Measurements from ENCODE around the gene TNS3.

The TNS3 gene

DNA sequence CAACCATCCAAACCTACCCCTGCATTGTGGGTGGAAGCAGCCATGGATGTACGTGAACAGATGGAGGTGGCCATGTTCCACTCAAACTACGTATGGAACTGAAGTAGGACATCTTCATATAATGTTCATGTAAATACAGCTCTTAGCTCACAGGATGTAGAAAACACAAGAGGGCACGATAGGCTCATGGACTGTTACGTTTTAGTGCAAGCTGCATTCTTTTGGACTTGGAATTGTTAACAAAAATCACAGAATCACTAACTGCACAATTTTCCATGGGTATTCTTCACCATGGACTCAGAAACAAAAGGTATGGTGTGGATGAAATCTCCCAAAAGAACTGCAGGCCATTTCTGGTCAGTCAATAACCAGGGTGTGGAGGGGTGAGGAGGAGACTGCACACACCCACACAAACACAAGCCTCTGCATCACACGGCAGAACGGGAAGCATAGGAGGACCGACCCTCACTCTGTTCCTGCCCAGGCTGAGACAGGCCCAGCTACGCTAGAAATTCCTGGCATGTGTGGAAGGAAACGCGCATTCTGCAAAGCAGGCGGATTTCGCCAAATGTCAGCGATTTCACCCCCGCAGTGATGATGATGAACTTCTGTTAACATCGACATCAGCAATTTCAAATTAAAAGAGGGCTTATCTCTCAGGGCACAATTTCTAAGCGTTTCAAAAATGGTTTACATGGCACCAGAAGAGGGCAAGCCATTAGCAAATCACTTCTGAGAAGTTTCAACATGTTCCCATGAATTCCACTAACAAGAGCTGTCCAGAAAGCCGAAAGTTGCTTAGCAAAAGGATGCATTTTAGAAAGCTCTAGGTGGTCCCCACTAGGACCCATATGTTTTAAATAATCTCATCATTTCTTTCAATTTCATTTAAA lies 149.0 kb downstream of the TNS3 start:
- Mint-ChIP-seq H3K27me3 (no peaks in the 10 kb centered on the region), H3K4me1 (ENCODE audit: low read depth in 2 of 2) (no peaks in the 10 kb centered on the region), H3K27ac (no peak overlapping the region), H3K9me3 (peaks cover 0 to 7% of the 10 kb centered on the region in 2 donors), H3K36me3 (ENCODE audit: insufficient read depth) (no peaks in the 10 kb centered on the region), H3K4me3 (no peak overlapping the region)
- no peak for ATAC-seq (replicated peaks)
- DNase-seq = no peak

DNA sequence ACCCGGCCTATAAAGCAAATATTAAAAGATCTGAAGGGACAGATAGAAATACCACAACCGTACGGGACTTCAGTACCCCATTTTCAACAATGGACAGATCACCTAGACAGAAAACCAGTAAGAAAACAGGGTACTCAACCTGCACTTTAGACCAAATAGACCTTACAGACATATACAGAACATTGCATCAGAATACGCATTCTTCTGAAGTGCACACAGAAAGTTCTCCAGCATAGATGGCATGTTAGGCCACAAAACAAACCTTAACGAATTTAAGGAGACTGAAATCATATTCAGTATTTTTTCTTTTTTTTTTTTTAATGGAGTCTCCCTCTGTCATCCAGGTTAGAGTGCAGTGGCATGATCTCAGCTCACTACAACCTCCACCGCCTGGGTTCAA lies 151.5 kb downstream of the TNS3 start:
- ATAC-seq (replicated peaks) (no peak), DNase-seq (no peak)
- H3K4me1 Mint-ChIP-seq (ENCODE audit: low read depth in 2 of 2) = no peaks in the 10 kb centered on the region
- no peak overlapping the region for H3K27ac Mint-ChIP-seq
- peaks cover 0 to 7% of the 10 kb centered on the region in 2 donors for H3K9me3 Mint-ChIP-seq
- no peak overlapping the region for H3K4me3 Mint-ChIP-seq
- no peaks in the 10 kb centered on the region for H3K36me3 Mint-ChIP-seq (ENCODE audit: insufficient read depth)
- H3K27me3 Mint-ChIP-seq = no peaks in the 10 kb centered on the region

DNA sequence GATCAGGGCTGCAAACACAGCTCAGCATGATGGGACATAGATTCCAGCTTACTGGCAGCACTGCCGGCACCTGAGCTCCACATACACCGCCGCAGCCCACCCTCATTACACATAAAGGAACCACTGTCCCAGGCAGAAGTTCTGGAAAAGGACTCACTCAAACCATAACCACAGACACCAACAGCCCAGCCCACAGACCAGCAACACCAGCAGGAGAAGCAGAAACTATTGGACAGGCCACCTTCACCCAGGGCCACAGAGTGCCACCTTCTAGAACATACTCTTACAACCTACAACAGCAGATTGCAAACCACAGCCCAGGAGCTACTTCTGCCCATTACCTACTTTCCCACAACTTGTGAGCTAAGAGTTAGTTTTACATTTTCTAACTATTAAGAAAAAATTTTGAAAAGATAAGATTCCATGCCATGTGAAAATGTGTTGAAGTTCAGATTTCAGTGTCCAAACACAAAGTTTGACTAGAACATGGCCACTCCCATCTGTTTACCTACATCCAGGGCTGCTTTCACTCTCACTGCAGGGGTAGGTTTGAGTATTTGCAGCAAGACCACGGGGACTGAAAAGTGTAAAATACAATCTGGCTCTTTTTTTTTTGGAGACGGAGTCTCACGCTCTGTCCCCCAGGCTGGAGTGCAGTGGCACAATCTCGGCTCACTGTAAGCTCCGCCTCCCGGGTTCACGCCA lies 153.0 kb downstream of the TNS3 start:
- H3K27ac Mint-ChIP-seq = no peak overlapping the region
- no peak overlapping the region for H3K4me3 Mint-ChIP-seq
- no peak for ATAC-seq (replicated peaks)
- no peak for DNase-seq
- no peaks in the 10 kb centered on the region for H3K36me3 Mint-ChIP-seq (ENCODE audit: insufficient read depth)
- no peaks in the 10 kb centered on the region for H3K4me1 Mint-ChIP-seq (ENCODE audit: low read depth in 2 of 2)
- peaks cover 0 to 7% of the 10 kb centered on the region in 2 donors for H3K9me3 Mint-ChIP-seq
- no peaks in the 10 kb centered on the region for H3K27me3 Mint-ChIP-seq

DNA sequence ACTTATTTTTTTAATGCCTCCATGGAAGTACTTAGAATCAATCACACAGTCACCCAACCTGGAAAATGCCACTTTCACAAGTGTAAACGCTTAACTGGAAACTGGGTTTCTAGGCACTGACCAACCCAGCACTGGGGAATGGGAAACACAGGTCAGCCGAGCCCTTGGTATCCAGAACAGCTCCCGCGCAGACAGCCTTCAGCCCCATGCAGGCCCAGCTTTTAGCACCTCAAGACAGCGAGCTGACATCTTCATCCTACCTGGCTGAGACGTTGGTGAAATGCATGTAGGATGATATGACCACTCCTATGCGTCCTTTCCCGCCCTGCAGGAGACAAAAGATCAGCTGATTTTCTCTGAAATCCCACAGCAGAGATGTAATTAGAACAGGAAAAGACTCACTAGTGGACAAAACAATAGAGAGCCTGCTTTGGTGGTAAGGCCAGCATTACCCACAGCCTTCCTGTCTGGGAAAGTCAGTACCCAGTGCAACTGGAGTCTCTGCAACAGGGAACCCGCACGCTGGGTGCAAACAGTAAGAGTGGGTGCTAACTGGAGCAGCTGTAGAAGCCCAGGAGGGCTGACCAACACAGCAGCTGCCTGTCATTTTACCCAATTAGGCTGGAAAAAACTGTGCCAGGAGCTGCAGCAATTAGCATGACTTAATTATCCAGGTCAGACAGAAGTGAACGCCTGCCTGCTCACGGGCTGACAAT lies 153.7 kb downstream of the TNS3 start:
- ATAC-seq (replicated peaks) = no peak

DNA sequence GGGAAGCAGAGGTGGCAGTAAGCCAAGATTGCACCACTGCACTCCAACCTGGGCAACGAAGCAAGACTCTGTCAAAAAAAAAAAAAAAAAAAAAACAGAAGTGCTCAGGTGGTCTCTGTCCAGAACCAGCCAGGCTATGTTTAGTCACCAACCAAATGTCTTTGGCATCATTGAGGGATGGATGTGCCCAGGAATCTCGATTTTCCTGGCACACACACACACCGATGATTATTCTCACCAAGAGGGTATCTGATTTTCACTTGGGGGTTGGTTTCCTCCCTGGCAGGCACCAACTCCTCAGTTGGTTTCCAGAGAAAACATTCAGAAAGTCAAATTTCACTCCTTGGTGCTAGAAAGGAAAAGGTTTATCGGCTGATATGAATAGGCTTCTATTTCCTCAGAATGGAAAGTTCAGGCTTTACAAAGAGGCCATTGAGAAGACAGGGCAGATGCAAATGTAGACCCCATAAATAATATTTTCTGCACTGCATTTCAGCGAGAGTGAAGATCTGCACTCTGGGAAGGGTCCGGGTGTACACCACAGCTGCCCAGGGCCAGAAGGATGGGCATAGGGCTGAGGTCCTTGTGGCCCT lies 154.8 kb downstream of the TNS3 start:
- H3K9me3 Mint-ChIP-seq = peaks cover 0 to 7% of the 10 kb centered on the region in 2 donors
- no peak overlapping the region for H3K27ac Mint-ChIP-seq
- no peaks in the 10 kb centered on the region for H3K27me3 Mint-ChIP-seq
- DNase-seq = no peak
- H3K36me3 Mint-ChIP-seq (ENCODE audit: insufficient read depth) = no peaks in the 10 kb centered on the region
- H3K4me3 Mint-ChIP-seq = no peak overlapping the region
- H3K4me1 Mint-ChIP-seq (ENCODE audit: low read depth in 2 of 2) = no peaks in the 10 kb centered on the region
- ATAC-seq (replicated peaks) = no peak

More for the DNA sequence above, 153.7 kb downstream of the TNS3 start:
- Mint-ChIP-seq H3K9me3 (peaks cover 0 to 7% of the 10 kb centered on the region in 2 donors), H3K4me1 (ENCODE audit: low read depth in 2 of 2) (no peaks in the 10 kb centered on the region), H3K27ac (no peak overlapping the region), H3K36me3 (ENCODE audit: insufficient read depth) (no peaks in the 10 kb centered on the region), H3K4me3 (no peak overlapping the region), H3K27me3 (no peaks in the 10 kb centered on the region)
- DNase-seq = no peak

DNA sequence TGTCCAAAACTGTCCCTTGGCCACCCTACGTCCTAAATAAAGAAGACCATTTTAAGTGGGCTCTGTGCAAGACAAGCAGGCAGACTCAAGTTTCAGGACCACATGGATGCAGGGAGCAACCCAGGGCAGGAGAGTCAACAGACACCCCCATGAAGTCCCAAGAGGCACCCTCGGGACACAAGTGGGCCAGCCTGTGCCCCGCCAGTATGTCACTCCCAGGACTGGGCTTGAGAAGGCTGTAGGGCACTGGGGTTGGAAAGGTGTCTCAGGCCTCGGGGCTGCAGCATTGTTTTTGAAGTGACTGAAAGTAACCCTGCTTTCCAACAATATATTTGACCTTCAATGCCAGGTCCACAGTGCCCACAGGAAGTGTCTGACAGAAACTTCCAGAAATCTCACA lies 157.4 kb downstream of the TNS3 start:
- H3K4me1 Mint-ChIP-seq (ENCODE audit: low read depth in 2 of 2) = no peaks in the 10 kb centered on the region
- H3K9me3 Mint-ChIP-seq = no peaks in the 10 kb centered on the region
- ATAC-seq (replicated peaks) (no peak), DNase-seq (no peak)
- H3K27me3 Mint-ChIP-seq = no peaks in the 10 kb centered on the region
- no peak overlapping the region for H3K4me3 Mint-ChIP-seq
- H3K27ac Mint-ChIP-seq = no peak overlapping the region
- H3K36me3 Mint-ChIP-seq (ENCODE audit: insufficient read depth) = no peaks in the 10 kb centered on the region

DNA sequence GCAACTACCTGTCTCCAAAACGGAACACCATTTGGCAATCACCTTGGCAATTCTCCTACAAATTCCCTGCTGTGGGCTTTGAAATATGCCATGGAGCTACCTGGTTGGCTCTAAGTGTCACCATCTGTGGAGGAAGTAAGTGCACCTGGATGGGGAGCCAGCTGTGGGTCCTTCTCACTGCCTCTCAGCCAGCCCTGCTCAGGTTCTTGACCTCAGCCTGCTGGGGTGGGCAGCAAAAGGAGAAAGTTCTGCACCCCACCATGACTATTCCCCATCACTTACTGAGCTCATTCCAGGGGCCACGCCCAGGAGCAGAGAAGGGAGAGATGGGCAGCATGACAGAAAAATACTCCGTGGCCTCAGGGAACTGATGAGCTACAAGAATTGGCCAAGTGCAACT lies 158.7 kb downstream of the TNS3 start:
- DNase-seq (no peak), ATAC-seq (replicated peaks) (no peak)
- H3K27me3 Mint-ChIP-seq = no peaks in the 10 kb centered on the region
- no peaks in the 10 kb centered on the region for H3K36me3 Mint-ChIP-seq (ENCODE audit: insufficient read depth)
- H3K4me1 Mint-ChIP-seq (ENCODE audit: low read depth in 2 of 2) = no peaks in the 10 kb centered on the region
- H3K4me3 Mint-ChIP-seq = no peak overlapping the region
- no peak overlapping the region for H3K27ac Mint-ChIP-seq
- H3K9me3 Mint-ChIP-seq = no peaks in the 10 kb centered on the region

DNA sequence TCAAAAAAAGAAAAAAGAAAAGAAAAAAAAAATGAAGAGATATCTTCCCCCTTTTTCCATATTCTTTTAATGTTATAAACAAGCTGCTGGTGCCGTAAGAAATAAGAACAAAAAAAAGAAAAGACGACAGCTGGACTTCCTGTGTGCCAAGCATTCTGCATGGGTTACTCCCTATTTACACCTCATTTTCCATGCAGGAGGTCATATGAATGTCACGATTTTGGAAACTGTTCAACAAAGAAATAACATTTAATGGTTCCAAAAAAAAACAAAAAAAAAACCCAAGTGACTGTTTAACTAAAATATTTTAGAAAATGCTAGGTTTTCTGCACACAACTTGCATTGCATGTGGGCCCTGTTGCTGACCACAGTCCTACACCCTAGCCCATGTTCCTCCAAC lies 159.3 kb downstream of the TNS3 start:
- ATAC-seq (replicated peaks) (no peak), DNase-seq (no peak)
- H3K9me3 Mint-ChIP-seq = no peaks in the 10 kb centered on the region
- H3K4me3 Mint-ChIP-seq = no peak overlapping the region
- no peaks in the 10 kb centered on the region for H3K27me3 Mint-ChIP-seq
- no peaks in the 10 kb centered on the region for H3K4me1 Mint-ChIP-seq (ENCODE audit: low read depth in 2 of 2)
- H3K36me3 Mint-ChIP-seq (ENCODE audit: insufficient read depth) = no peaks in the 10 kb centered on the region
- no peak overlapping the region for H3K27ac Mint-ChIP-seq

DNA sequence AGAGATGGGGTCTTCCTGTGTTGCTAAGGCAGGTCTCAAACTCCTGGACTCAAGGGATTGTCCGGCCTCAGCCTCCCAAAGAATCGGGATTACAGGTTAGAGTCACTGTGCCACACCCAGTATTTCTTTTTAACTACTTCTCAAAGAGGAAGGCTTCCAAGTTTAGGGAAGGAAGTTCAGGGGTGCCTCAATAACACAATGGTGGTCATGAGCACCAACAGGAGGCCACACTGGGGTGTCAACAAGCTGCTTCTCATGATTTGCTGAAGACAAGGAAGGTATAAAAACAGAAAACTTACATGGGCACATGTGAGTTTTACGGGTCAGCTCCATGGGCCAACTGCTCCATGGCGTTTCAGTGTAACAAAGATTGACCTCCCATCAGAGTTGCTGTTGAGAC lies 160.5 kb downstream of the TNS3 start:
- no peak overlapping the region for H3K27ac Mint-ChIP-seq

DNA sequence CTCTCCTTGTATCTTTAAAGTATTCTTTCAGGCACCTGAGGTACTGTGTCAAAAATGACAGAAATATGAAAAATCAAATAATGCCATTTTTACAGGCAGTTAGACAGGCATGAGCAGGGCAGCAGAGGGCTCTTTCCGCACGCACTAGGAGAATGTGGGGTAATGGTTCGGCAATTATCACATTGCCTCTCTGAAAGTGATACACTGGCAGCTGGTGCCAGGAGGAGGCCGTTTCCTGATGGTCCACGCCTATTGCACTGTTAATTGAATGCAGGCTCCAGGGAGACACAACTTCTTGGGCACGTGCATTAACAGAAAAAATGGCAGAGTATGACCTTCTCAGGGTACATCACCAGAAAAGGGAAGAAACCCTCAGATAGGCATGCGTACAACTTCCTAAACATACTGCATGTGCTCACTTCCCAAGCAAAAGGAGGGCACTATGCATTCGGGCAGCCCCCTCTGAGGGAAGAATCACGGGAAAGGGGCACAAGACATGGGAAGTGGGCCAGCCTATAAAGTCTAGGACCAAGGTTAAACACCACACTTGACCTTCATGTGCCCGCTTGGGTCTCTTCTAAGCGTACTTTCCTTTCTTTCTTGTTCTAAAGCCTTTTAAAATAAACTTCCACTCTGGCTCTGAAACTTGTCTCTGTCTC lies 161.7 kb downstream of the TNS3 start:
- Mint-ChIP-seq H3K36me3 (ENCODE audit: insufficient read depth) (no peaks in the 10 kb centered on the region), H3K27ac (no peak overlapping the region), H3K9me3 (no peaks in the 10 kb centered on the region), H3K27me3 (peaks cover 0 to 7% of the 10 kb centered on the region in 2 donors), H3K4me1 (ENCODE audit: low read depth in 2 of 2) (no peaks in the 10 kb centered on the region), H3K4me3 (no peak overlapping the region)
- DNase-seq (no peak), ATAC-seq (replicated peaks) (no peak)

More for the DNA sequence above, 160.5 kb downstream of the TNS3 start:
- no peaks in the 10 kb centered on the region for H3K4me1 Mint-ChIP-seq (ENCODE audit: low read depth in 2 of 2)
- DNase-seq = no peak
- no peak for ATAC-seq (replicated peaks)
- H3K9me3 Mint-ChIP-seq = no peaks in the 10 kb centered on the region
- no peaks in the 10 kb centered on the region for H3K36me3 Mint-ChIP-seq (ENCODE audit: insufficient read depth)
- H3K4me3 Mint-ChIP-seq = no peak overlapping the region
- H3K27me3 Mint-ChIP-seq = no peaks in the 10 kb centered on the region

DNA sequence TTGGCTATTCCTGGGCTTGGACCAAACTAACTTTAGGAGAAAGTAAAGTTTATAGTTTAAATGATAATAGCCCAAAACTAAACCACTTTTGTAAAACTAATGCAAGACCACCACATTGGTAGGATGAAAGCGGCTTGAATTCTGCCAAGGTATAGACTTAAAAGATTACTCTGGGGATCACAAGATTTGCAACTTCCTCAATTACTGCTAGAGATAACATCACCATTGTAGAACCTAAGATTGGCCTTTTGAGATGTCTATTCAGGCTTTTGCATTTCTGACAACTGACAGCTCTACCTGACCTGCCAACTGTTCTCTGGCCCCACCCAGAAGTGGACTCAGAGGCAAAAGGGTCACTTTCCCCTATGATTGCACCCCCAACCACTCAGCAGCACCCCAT lies 162.4 kb downstream of the TNS3 start:
- Mint-ChIP-seq H3K9me3 (no peaks in the 10 kb centered on the region), H3K27ac (no peak overlapping the region)
- ATAC-seq (replicated peaks) = no peak

DNA sequence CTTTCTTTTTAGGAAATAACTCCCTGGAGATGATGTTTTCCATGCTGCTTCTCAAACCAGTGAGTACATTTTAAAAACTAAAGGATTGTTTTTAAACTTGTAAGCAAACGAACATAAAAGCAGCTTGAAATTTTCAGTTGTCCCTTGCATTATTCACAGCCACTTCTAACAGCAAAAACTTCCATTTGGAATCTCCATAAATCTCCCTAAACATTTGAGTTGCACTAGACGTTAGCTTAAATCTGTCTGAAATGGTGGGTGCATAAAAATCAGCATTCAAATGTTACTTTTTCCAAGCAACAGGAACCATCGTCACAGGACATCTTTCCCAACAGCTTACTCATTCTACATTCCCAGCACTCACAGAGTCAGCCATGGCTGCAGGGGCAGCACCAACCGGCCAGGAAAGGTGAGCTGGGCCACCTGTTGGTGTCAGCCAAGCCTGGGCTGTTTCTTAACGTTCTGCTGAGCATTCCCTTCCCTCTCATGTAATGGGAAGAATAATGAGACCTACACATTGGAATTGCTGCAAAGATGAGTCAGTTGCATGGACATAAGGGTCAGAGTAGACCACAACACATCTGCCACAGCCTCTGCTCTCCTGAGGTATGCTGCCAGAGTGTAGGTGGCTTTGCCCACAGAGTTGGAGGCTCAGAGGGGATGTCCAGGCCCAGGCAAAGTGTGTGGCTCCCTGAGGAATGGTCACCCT lies 163.2 kb downstream of the TNS3 start:
- no peak for DNase-seq
- Mint-ChIP-seq H3K27ac (no peak overlapping the region), H3K36me3 (ENCODE audit: insufficient read depth) (no peaks in the 10 kb centered on the region), H3K27me3 (peaks cover 0 to 7% of the 10 kb centered on the region in 2 donors), H3K4me1 (ENCODE audit: low read depth in 2 of 2) (no peaks in the 10 kb centered on the region), H3K4me3 (no peak overlapping the region), H3K9me3 (no peaks in the 10 kb centered on the region)
- ATAC-seq (replicated peaks) = no peak

More for the DNA sequence above, 162.4 kb downstream of the TNS3 start:
- Mint-ChIP-seq H3K4me3 (no peak overlapping the region), H3K36me3 (ENCODE audit: insufficient read depth) (no peaks in the 10 kb centered on the region), H3K4me1 (ENCODE audit: low read depth in 2 of 2) (no peaks in the 10 kb centered on the region), H3K27me3 (peaks cover 0 to 7% of the 10 kb centered on the region in 2 donors)
- DNase-seq = no peak
